ENCODE measurements around the gene CAP2. TPM values are rescaled to one million over a fixed set of nuclear protein-coding genes. Genes with fewer than 3 reads are reported as not detected.

Gene CAP2
- total RNA-seq, 4 donors from 2014 or later = 1.5 to 11.5 (median 4.6) TPM

- no peak for TF ChIP-seq CTCF (IDR thresholded peaks at IDR 0.05; ENCODE audit: low read depth)
Observed at GRCh38 chr6:17446713-17447112, 53.3 kb downstream of the CAP2 start.

GRCh38 chr6:17448165-17448564 is 54.8 kb downstream of the CAP2 start:
- TF ChIP-seq CTCF (IDR thresholded peaks at IDR 0.05; ENCODE audit: low read depth) = no peak

- no peak for TF ChIP-seq CTCF (IDR thresholded peaks at IDR 0.05; ENCODE audit: low read depth)
Observed at GRCh38 chr6:17450397-17450796, 57.0 kb downstream of the CAP2 start.

GRCh38 chr6:17450832-17451231 is 57.4 kb downstream of the CAP2 start:
- no peak for TF ChIP-seq CTCF (IDR thresholded peaks at IDR 0.05; ENCODE audit: low read depth)

- TF ChIP-seq CTCF (IDR thresholded peaks at IDR 0.05; ENCODE audit: low read depth) = no peak
Observed at GRCh38 chr6:17452096-17452495, 58.7 kb downstream of the CAP2 start.

- no peak for TF ChIP-seq CTCF (IDR thresholded peaks at IDR 0.05; ENCODE audit: low read depth)
Observed at GRCh38 chr6:17454316-17455005, 61.1 kb downstream of the CAP2 start.

- TF ChIP-seq CTCF (IDR thresholded peaks at IDR 0.05; ENCODE audit: low read depth) = no peak
Observed at GRCh38 chr6:17455919-17456318, 62.5 kb downstream of the CAP2 start.

Measured in subcutaneous adipose tissue (tissue), 4 donors.